ENCODE measurements around the gene DDX54. TPM values are rescaled to one million over a fixed set of nuclear protein-coding genes. Genes with fewer than 3 reads are reported as not detected.
"Not testable (repeated sequence)": the region's sequence is repeated elsewhere in the genome, so short reads cannot be mapped to it uniquely, and the experiment has no call there.

DDX54 gene
- total RNA-seq, 1 donor from 2014 or later, result 66.7 TPM

DNA sequence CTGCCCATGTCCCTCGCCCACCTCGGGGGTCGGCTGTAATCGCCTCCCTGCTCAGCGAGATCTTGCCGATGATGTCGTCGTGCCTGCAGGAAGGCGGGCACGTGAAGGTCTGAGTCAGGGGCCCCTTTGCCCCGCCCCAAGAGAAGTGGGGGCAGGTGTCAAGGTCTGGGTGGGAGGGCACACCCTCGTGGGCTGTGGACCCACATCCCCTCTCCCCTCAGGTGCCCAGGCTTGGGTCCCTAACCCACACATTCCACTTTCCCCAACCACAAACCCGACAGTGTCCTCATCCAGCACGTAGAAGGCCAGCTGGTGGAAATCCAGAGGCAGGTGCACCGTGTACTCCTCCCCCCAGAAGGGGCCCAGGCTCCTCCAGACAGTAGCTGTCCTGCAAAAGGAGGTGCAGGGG lies 57.5 kb downstream of the DDX54 start:
- H3K27me3 Mint-ChIP-seq (ENCODE audit: low read depth), result peaks cover 45% of the 10 kb centered on the region
- no peaks in the 10 kb centered on the region for H3K4me1 Mint-ChIP-seq
- DNase-seq (ENCODE audit: low spot score in 2 of 2, unreplicated experiment in 2 of 2), result no peak
- no peak overlapping the region for H3K27ac Mint-ChIP-seq
- peaks cover 15% of the 10 kb centered on the region for H3K9me3 Mint-ChIP-seq
- TF ChIP-seq, protein P1, sequence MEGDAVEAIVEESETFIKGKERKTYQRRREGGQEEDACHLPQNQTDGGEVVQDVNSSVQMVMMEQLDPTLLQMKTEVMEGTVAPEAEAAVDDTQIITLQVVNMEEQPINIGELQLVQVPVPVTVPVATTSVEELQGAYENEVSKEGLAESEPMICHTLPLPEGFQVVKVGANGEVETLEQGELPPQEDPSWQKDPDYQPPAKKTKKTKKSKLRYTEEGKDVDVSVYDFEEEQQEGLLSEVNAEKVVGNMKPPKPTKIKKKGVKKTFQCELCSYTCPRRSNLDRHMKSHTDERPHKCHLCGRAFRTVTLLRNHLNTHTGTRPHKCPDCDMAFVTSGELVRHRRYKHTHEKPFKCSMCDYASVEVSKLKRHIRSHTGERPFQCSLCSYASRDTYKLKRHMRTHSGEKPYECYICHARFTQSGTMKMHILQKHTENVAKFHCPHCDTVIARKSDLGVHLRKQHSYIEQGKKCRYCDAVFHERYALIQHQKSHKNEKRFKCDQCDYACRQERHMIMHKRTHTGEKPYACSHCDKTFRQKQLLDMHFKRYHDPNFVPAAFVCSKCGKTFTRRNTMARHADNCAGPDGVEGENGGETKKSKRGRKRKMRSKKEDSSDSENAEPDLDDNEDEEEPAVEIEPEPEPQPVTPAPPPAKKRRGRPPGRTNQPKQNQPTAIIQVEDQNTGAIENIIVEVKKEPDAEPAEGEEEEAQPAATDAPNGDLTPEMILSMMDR (IDR thresholded peaks at IDR 0.05; ENCODE audit: unreplicated experiment), result no peak
- peaks cover 2% of the 10 kb centered on the region for H3K36me3 Mint-ChIP-seq
- H3K4me3 Mint-ChIP-seq, result no peak overlapping the region

DNA sequence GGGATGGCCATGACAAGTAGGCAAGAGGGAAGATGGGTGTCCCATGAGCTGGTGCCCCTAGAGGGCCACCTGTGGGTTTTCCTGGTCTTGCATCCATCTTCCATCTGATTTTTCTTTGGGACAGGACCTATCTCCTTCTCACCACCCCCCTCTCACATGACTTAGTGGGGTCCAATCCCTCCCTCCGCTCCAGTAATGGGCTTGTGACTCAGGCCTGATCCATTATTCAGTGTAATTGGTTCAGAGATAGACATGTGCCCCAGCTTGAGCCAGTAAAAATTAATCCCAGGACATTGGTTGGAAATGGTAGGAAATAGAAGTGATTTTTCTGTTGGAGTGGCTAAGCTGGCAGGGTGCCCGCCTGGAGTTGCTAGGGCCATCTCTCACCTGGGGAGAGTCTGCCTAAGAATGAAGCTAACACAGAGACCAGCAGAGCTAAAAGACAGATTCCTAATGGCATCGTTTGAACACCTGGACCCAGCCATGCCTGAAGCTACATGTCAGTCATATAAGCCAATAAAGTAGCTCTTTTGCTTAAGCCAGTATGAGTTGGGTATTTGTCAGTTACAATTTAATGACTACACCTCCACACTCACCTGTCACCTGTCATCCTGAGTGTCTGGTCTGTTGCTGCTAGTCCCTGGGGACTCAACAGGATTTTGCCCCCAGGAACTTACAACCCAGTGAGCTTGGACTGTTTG lies 64.5 kb downstream of the DDX54 start:
- no peak overlapping the region for H3K4me3 Mint-ChIP-seq
- TF ChIP-seq, protein P1 (IDR thresholded peaks at IDR 0.05; ENCODE audit: unreplicated experiment), result no peak
- peaks cover 2% of the 10 kb centered on the region for H3K36me3 Mint-ChIP-seq
- DNase-seq (ENCODE audit: low spot score in 2 of 2, unreplicated experiment in 2 of 2), result no peak
- no peaks in the 10 kb centered on the region for H3K4me1 Mint-ChIP-seq
- H3K9me3 Mint-ChIP-seq, result peaks cover 18% of the 10 kb centered on the region
- H3K27ac Mint-ChIP-seq, result no peak overlapping the region
- H3K27me3 Mint-ChIP-seq (ENCODE audit: low read depth), result peaks cover 29% of the 10 kb centered on the region

DNA sequence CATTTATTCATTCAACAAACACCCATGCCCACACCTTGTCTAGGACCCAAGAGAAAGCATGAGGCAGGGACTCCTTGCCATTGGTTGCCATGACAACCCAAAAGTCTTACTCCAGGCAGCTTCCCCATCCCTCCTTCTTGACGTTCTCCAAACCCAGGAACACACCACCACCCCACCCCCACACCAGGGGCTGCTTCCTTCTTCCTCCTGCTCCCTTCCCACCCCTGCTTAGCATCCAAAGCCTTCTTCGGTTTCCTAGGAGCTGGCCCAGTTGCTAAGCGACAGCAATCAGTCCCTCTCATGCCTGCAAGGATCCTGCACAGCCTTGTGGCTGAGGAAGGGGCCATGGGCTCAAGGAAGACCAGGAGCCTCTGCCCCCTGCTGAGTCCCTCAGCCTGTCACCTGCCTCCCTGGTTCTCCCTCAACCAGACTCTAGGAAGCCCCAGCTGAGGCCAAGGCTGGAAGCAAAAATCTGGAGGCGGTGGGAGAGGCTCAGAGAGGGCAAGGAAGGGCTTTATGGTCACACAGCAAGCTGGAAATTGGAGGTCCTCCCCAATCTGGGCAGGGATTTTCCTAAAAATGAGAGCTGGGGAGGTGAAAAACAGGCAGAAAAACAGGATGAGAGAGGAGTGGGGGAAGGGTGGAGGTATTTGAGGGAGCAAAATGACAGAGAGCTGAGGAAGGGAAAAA lies 65.2 kb downstream of the DDX54 start:
- no peak overlapping the region for H3K27ac Mint-ChIP-seq
- H3K27me3 Mint-ChIP-seq (ENCODE audit: low read depth), result peaks cover 29% of the 10 kb centered on the region
- no peak for DNase-seq (ENCODE audit: low spot score in 2 of 2, unreplicated experiment in 2 of 2)
- no peak overlapping the region for H3K4me3 Mint-ChIP-seq
- TF ChIP-seq, protein P1 (IDR thresholded peaks at IDR 0.05; ENCODE audit: unreplicated experiment), result no peak
- peaks cover 2% of the 10 kb centered on the region for H3K36me3 Mint-ChIP-seq
- H3K4me1 Mint-ChIP-seq, result no peaks in the 10 kb centered on the region
- H3K9me3 Mint-ChIP-seq, result peaks cover 11% of the 10 kb centered on the region

DNA sequence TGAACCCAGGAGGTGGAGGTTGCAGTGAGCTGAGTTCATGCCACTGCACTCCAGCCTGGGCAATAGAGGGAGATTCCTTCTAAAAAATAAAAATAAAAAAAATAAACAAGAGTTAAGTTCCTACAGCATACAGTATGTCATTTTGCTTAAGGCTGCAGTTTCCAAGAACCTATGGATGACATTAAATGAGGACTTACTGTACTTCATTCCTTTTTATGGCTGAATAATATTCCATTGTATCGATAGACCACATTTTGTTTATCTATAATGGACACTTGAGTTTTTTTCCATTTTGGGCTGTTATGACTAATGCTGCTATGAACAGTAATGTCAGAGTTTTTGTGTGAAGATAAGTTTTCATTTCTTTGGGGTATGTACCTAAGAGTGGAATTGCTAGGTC lies 67.1 kb downstream of the DDX54 start:
- H3K4me1 Mint-ChIP-seq, result no peaks in the 10 kb centered on the region

DNA sequence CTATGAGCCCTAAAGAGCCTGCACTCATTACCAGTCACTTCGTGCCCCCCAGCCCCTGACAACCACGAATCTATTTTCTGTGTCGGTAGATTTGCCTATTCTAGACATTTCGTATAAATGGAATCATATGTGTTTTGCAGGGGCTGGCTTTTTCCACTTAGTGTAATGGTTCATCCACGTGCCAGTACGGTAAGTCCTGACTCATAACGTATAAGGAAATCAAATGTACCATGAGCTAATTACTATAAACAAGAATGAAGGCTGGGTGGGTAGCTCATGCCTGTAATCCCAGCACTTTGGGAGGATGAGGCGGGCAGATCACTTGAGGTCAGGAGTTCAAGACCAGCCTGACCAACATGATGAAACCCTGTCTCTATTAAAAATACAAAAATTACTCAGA lies 67.6 kb downstream of the DDX54 start:
- DNase-seq (ENCODE audit: low spot score in 2 of 2, unreplicated experiment in 2 of 2); H3K9me3 Mint-ChIP-seq; H3K4me3 Mint-ChIP-seq; H3K36me3 Mint-ChIP-seq; H3K27ac Mint-ChIP-seq; H3K4me1 Mint-ChIP-seq: not testable (repeated sequence)
- peaks cover 26% of the 10 kb centered on the region for H3K27me3 Mint-ChIP-seq (ENCODE audit: low read depth)

More for the DNA sequence above, 67.1 kb downstream of the DDX54 start:
- Mint-ChIP-seq H3K27ac (no peak overlapping the region), H3K27me3 (ENCODE audit: low read depth) (peaks cover 27% of the 10 kb centered on the region), H3K36me3 (peaks cover under 1% of the 10 kb centered on the region), H3K4me3 (no peak overlapping the region), H3K9me3 (peaks cover 6% of the 10 kb centered on the region)
- TF ChIP-seq, protein P1 (IDR thresholded peaks at IDR 0.05; ENCODE audit: unreplicated experiment), result no peak
- DNase-seq (ENCODE audit: low spot score in 2 of 2, unreplicated experiment in 2 of 2), result no peak

DNA sequence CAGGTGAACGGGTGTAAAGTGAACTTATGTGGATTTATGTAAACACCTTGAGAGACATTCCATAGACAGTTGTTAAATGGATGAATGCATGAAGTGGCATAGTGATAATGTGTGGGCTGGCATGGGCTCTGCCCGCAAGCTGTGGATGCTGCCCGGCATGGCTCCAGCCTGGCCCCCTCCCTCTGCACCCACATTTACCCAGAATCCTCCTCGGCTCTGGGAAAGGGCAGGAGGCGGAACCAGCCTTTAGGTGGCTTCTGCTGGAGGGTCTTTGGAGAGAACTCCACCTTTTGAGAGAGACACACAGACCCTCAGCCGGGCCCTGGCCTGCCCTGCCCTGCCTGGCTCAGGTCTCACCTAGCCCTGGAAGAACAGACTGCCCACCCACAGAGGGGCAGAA lies 68.4 kb downstream of the DDX54 start:
- H3K27ac Mint-ChIP-seq, result no peak overlapping the region
- H3K4me1 Mint-ChIP-seq, result no peaks in the 10 kb centered on the region

More for the DNA sequence above, 68.4 kb downstream of the DDX54 start:
- Mint-ChIP-seq H3K36me3 (no peaks in the 10 kb centered on the region), H3K4me3 (no peak overlapping the region), H3K27me3 (ENCODE audit: low read depth) (peaks cover 24% of the 10 kb centered on the region), H3K9me3 (no peaks in the 10 kb centered on the region)
- DNase-seq (ENCODE audit: low spot score in 2 of 2, unreplicated experiment in 2 of 2), result no peak
- TF ChIP-seq, protein P1 (IDR thresholded peaks at IDR 0.05; ENCODE audit: unreplicated experiment), result no peak

Measured in mesothelial cell of epicardium (in vitro differentiated cells).